GM21825 (cell line): ENCODE measurements around the gene KRT17.
"Not testable (repeated sequence)": the region's sequence is repeated elsewhere in the genome, so short reads cannot be mapped to it uniquely, and the experiment has no call there.

Source experiments
- ATAC-seq: cut with Tn5 transposase; IDR thresholded peaks from one replicate; pipeline ENCODE4 v1.9.1; 2021; ENCODE audit warnings: mild to moderate bottlenecking, moderate library complexity; ENCODE audit not compliant: unreplicated experiment

KRT17 gene

GRCh38 chr17:41654678-41655607 is 30.6 kb upstream of the KRT17 start:
- no peak for ATAC-seq

GRCh38 chr17:41653892-41654677 is 29.7 kb upstream of the KRT17 start:
- ATAC-seq, result no peak

- no peak for ATAC-seq
Measured at GRCh38 chr17:41653421-41653820, 29.0 kb upstream of the KRT17 start.

GRCh38 chr17:41652461-41652970 is 28.1 kb upstream of the KRT17 start:
- ATAC-seq, result no peak

- no peak for ATAC-seq
Measured at GRCh38 chr17:41651625-41652460, 27.5 kb upstream of the KRT17 start.

- ATAC-seq, result no peak
Measured at GRCh38 chr17:41650794-41651624, 26.6 kb upstream of the KRT17 start.

GRCh38 chr17:41649923-41650519 is 25.6 kb upstream of the KRT17 start:
- no peak for ATAC-seq

- ATAC-seq, result no peak
Measured at GRCh38 chr17:41648411-41649195, 24.2 kb upstream of the KRT17 start.

- ATAC-seq, result no peak
Measured at GRCh38 chr17:41647940-41648410, 23.6 kb upstream of the KRT17 start.

- ATAC-seq, result no peak
Measured at GRCh38 chr17:41647038-41647813, 22.9 kb upstream of the KRT17 start.

- ATAC-seq, result no peak
Measured at GRCh38 chr17:41642252-41643156, 18.1 kb upstream of the KRT17 start.

- ATAC-seq, result not testable (repeated sequence)
Measured at GRCh38 chr17:41640596-41640995, 16.2 kb upstream of the KRT17 start.

- ATAC-seq, result no peak
Measured at GRCh38 chr17:41639492-41640473, 15.4 kb upstream of the KRT17 start.

GRCh38 chr17:41638941-41639340 is 14.6 kb upstream of the KRT17 start:
- ATAC-seq, result no peak

GRCh38 chr17:41638194-41638593 is 13.8 kb upstream of the KRT17 start:
- no peak for ATAC-seq

GRCh38 chr17:41636652-41637051 is 12.3 kb upstream of the KRT17 start:
- no peak for ATAC-seq
